ENCODE data around the gene RTN4.
"Not testable (repeated sequence)": the region's sequence is repeated elsewhere in the genome, so short reads cannot be mapped to it uniquely, and the experiment has no call there.

Gene RTN4

GRCh38 chr2:55054106-55054875 lies 4.0 kb upstream of the RTN4 start:
- no peak for TF ChIP-seq ZNF274 (IDR thresholded peaks at IDR 0.05; ENCODE audit: low read depth, low read length)

GRCh38 chr2:55053225-55053624 lies 3.0 kb upstream of the RTN4 start:
- not testable (repeated sequence) for H3K4me3 ChIP-seq (ENCODE audit: low read length)

More at GRCh38 chr2:55054106-55054875, 4.0 kb upstream of the RTN4 start:
- H3K4me3 ChIP-seq (ENCODE audit: low read length) = no peak overlapping the region

- H3K4me3 ChIP-seq (ENCODE audit: low read length) = no peak overlapping the region; the same call in 1 of the 2 replicates
- TF ChIP-seq ZNF274 (IDR thresholded peaks at IDR 0.05; ENCODE audit: low read depth, low read length) = no peak
Measured at GRCh38 chr2:55052129-55053061, 2.1 kb upstream of the RTN4 start.

GRCh38 chr2:55051026-55051866 lies 995 bp upstream of the RTN4 start:
- no peak for TF ChIP-seq ZNF274 (IDR thresholded peaks at IDR 0.05; ENCODE audit: low read depth, low read length)
- H3K4me3 ChIP-seq (ENCODE audit: low read length) = peak overlapping the region; percentile 91

GRCh38 chr2:55049821-55050099 lies 491 bp downstream of the RTN4 start:
- TF ChIP-seq ZNF274 (IDR thresholded peaks at IDR 0.05; ENCODE audit: low read depth, low read length) = no peak
- peak overlapping the region; percentile 89 for H3K4me3 ChIP-seq (ENCODE audit: low read length)

GRCh38 chr2:55049043-55049820 lies 1.0 kb downstream of the RTN4 start:
- no peak for TF ChIP-seq ZNF274 (IDR thresholded peaks at IDR 0.05; ENCODE audit: low read depth, low read length)
- H3K4me3 ChIP-seq (ENCODE audit: low read length) = peak overlapping the region; percentile 89

GRCh38 chr2:55048508-55049042 lies 1.7 kb downstream of the RTN4 start:
- peak overlapping the region; percentile 89 for H3K4me3 ChIP-seq (ENCODE audit: low read length)
- TF ChIP-seq ZNF274 (IDR thresholded peaks at IDR 0.05; ENCODE audit: low read depth, low read length) = no peak

GRCh38 chr2:55047677-55048299 lies 2.5 kb downstream of the RTN4 start:
- TF ChIP-seq ZNF274 (IDR thresholded peaks at IDR 0.05; ENCODE audit: low read depth, low read length) = no peak

GRCh38 chr2:55045780-55046179 lies 4.5 kb downstream of the RTN4 start:
- TF ChIP-seq ZNF274 (IDR thresholded peaks at IDR 0.05; ENCODE audit: low read depth, low read length) = no peak
- H3K4me3 ChIP-seq (ENCODE audit: low read length) = no peak overlapping the region

More at GRCh38 chr2:55047677-55048299, 2.5 kb downstream of the RTN4 start:
- peak overlapping the region; percentile 89 for H3K4me3 ChIP-seq (ENCODE audit: low read length)

GRCh38 chr2:55043841-55044240 lies 6.4 kb downstream of the RTN4 start:
- no peak overlapping the region for H3K4me3 ChIP-seq (ENCODE audit: low read length)
- no peak for TF ChIP-seq ZNF274 (IDR thresholded peaks at IDR 0.05; ENCODE audit: low read depth, low read length)

GRCh38 chr2:55038428-55038827 lies 11.8 kb downstream of the RTN4 start:
- TF ChIP-seq ZNF274 (IDR thresholded peaks at IDR 0.05; ENCODE audit: low read depth, low read length) = no peak
- no peak overlapping the region for H3K4me3 ChIP-seq (ENCODE audit: low read length)

GRCh38 chr2:55035716-55036115 lies 14.5 kb downstream of the RTN4 start:
- H3K4me3 ChIP-seq (ENCODE audit: low read length) = no peak overlapping the region
- TF ChIP-seq ZNF274 (IDR thresholded peaks at IDR 0.05; ENCODE audit: low read depth, low read length) = no peak

- TF ChIP-seq ZNF274 (IDR thresholded peaks at IDR 0.05; ENCODE audit: low read depth, low read length) = no peak
- H3K4me3 ChIP-seq (ENCODE audit: low read length) = no peak overlapping the region
Measured at GRCh38 chr2:55033921-55034320, 16.3 kb downstream of the RTN4 start.

Data from GM08714 (cell line).